ENCODE measurements around the gene ISG20L2. TPM values are rescaled to one million over a fixed set of nuclear protein-coding genes. Genes with fewer than 3 reads are reported as not detected.

ISG20L2 gene
- total and polyA plus RNA-seq, 7 donors, result 12.0 to 23.4 (median 17.0) TPM

GRCh38 chr1:156709757-156710489 is 18.6 kb downstream of the ISG20L2 start:
- intact Hi-C loops (cut with DNase I), result loop anchor here (10.0 kb wide), 1 partner anchor 185 kb away; the partner anchor contains the start of gene PEAR1
- peak in 3 of 4 donors; percentile 16 to 56 (median 47) for TF ChIP-seq POLR2AphosphoS5 (IDR thresholded peaks at IDR 0.05)
- TF ChIP-seq CTCF (IDR thresholded peaks at IDR 0.05), result no peak
- H3K27me3 ChIP-seq, result no peaks in the 10 kb centered on the region
- DNase-seq, result peak; percentile 87
- WGBS, 2 donors, result 24 to 60% methylated on average over 11 of the region's 11 CpGs
- H3K9me3 ChIP-seq, result no peaks in the 10 kb centered on the region
- no peaks in the 10 kb centered on the region for H3K36me3 ChIP-seq
- no peak overlapping the region for H3K4me3 ChIP-seq
- peak overlapping the region; percentile 51 to 87 (median 84) for H3K27ac ChIP-seq
- H3K4me1 ChIP-seq, result peaks cover 0 to 70% (median 68%) of the 10 kb centered on the region in 4 donors

GRCh38 chr1:156709031-156709430 is 19.5 kb downstream of the ISG20L2 start:
- Histone ChIP-seq H3K27me3 (no peaks in the 10 kb centered on the region), H3K4me1 (peaks cover 0 to 78% (median 76%) of the 10 kb centered on the region in 4 donors), H3K9me3 (no peaks in the 10 kb centered on the region), H3K4me3 (no peak overlapping the region), H3K36me3 (no peaks in the 10 kb centered on the region), H3K27ac (peak overlapping the region; percentile 51 to 87 (median 84))
- no peak for DNase-seq
- WGBS, 2 donors, result 59 to 73% methylated on average over 4 of the region's 4 CpGs
- intact Hi-C loops (cut with DNase I), result loop anchor here (10.0 kb wide), 1 partner anchor 186 kb away; the partner anchor contains the start of gene PEAR1
- no peak for TF ChIP-seq EP300 (IDR thresholded peaks at IDR 0.05)
- no peak for TF ChIP-seq CTCF (IDR thresholded peaks at IDR 0.05)

- H3K36me3 ChIP-seq, result no peaks in the 10 kb centered on the region
- WGBS, 2 donors, result 64 to 70% methylated on average over 4 of the region's 4 CpGs
- H3K27ac ChIP-seq, result peak overlapping the region; percentile 81 to 87 (median 84)
- H3K9me3 ChIP-seq, result no peaks in the 10 kb centered on the region
- intact Hi-C loops (cut with DNase I), result loop anchor here (10.0 kb wide), 1 partner anchor 187 kb away; the partner anchor contains the start of gene PEAR1
- H3K27me3 ChIP-seq, result no peaks in the 10 kb centered on the region
- no peak for TF ChIP-seq CTCF (IDR thresholded peaks at IDR 0.05)
- TF ChIP-seq POLR2A (IDR thresholded peaks at IDR 0.05), result no peak
- no peak for TF ChIP-seq POLR2AphosphoS5 (IDR thresholded peaks at IDR 0.05)
- peaks cover 0 to 85% (median 80%) of the 10 kb centered on the region in 4 donors for H3K4me1 ChIP-seq
- DNase-seq, result no peak
- H3K4me3 ChIP-seq, result no peak overlapping the region
Observed at GRCh38 chr1:156708218-156708661, 20.3 kb downstream of the ISG20L2 start.

DNA sequence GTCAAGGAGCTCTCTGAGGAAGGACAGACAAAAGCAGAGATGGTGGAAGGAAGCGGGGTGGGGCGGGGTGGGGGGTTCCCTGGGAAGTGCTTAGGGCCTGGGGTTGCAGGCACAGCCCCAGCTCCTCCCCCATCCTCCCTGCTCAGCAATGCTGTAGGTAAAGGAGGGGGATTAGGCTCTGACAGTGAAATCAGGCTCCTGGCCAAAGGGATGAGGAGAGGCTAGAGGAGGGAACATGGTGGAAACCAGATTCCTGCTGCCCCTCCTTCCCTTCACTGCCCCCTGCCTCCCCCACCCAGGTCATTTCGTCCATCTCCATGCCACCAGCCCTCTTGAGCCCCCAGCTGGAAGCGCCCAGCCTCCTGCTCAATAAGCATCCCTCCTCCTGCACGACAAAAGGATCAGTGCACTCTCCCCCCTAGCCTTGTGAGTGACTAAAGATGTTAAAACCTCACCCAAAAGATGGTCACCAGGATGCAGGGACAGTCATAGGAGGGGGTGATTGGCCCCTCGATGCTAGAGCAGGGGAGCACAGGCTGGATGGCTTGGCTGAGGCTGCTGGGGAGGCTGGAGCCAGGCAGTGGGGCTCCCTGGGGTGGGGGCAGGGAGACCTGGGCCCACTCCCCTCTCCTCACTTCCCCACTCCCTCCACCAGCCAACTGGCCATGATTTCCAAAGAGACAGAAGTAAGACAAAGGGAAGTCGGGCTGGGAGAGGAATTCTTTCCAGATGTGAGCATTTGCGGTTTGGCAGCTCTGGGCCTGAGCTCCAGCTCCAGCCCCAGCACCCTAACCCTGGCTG is 20.9 kb downstream of the ISG20L2 start:
- no peaks in the 10 kb centered on the region for H3K36me3 ChIP-seq
- TF ChIP-seq POLR2AphosphoS5 (IDR thresholded peaks at IDR 0.05), result no peak
- TF ChIP-seq POLR2A (IDR thresholded peaks at IDR 0.05), result no peak
- TF ChIP-seq EP300 (IDR thresholded peaks at IDR 0.05), result no peak
- no peak for TF ChIP-seq CTCF (IDR thresholded peaks at IDR 0.05)
- H3K4me1 ChIP-seq, result peaks cover 0 to 82% (median 78%) of the 10 kb centered on the region in 4 donors
- H3K27ac ChIP-seq, result peak overlapping the region; percentile 81 to 87 (median 84)
- 66 to 79% methylated on average over 8 of the region's 8 CpGs for WGBS, 2 donors
- H3K9me3 ChIP-seq, result no peaks in the 10 kb centered on the region
- H3K27me3 ChIP-seq, result no peaks in the 10 kb centered on the region
- DNase-seq, result no peak
- intact Hi-C loops (cut with DNase I), result loop anchor here (2.0 to 10.0 kb wide), 2 partner anchors 19 to 187 kb away; partner anchors contain the start of gene PEAR1
- no peak overlapping the region for H3K4me3 ChIP-seq
